ENCODE results near the gene PPP2R2B.

GRCh38 chr5:146836226-146836842, 42.2 kb downstream of the PPP2R2B start:
- TF ChIP-seq CTCF (IDR thresholded peaks at IDR 0.05): no peak
- TF ChIP-seq POLR2A (IDR thresholded peaks at IDR 0.05): no peak

Data from heart left ventricle (tissue), 13 donors.